Stimulated activated CD4-positive, alpha-beta T cell treated with anti-CD3 and anti-CD28 coated beads, Interleukin-12 subunit alpha, Interleukin-12 subunit beta, amount 100 ng/mL, for 24 hours (primary cell): ENCODE measurements around the gene CD96.
"Not testable (repeated sequence)": the region's sequence is repeated elsewhere in the genome, so short reads cannot be mapped to it uniquely, and the experiment has no call there.

ENCODE experiments used
- DNase-seq, 2 experiments: peaks; one replicate each; pipeline ENCODE4 v3.0.0-alpha.2; 2020; ENCODE audit warnings: low read depth in 2 of 2

CD96 gene

GRCh38 chr3:111621535-111621934 lies 79.5 kb downstream of the CD96 start:
- no peak for DNase-seq

GRCh38 chr3:111627092-111627491 lies 85.1 kb downstream of the CD96 start:
- no peak for DNase-seq

- DNase-seq: not testable (repeated sequence)
Measured at GRCh38 chr3:111629018-111629417, 87.0 kb downstream of the CD96 start.

GRCh38 chr3:111630638-111631037 lies 88.6 kb downstream of the CD96 start:
- DNase-seq: not testable (repeated sequence)

GRCh38 chr3:111635403-111635802 lies 93.4 kb downstream of the CD96 start:
- DNase-seq: no peak

GRCh38 chr3:111636366-111636885 lies 94.4 kb downstream of the CD96 start:
- no peak for DNase-seq

- DNase-seq: no peak
Measured at GRCh38 chr3:111639316-111639715, 97.3 kb downstream of the CD96 start.

GRCh38 chr3:111648991-111649579 lies 107.1 kb downstream of the CD96 start:
- no peak for DNase-seq

GRCh38 chr3:111650378-111651275 lies 108.6 kb downstream of the CD96 start:
- DNase-seq: no peak

GRCh38 chr3:111652492-111653180 lies 110.6 kb downstream of the CD96 start:
- no peak for DNase-seq

- no peak for DNase-seq
Measured at GRCh38 chr3:111653766-111654165, 111.8 kb downstream of the CD96 start.

GRCh38 chr3:111662012-111662411 lies 120.0 kb downstream of the CD96 start:
- DNase-seq: no peak

GRCh38 chr3:111662907-111663306 lies 120.9 kb downstream of the CD96 start:
- no peak for DNase-seq

GRCh38 chr3:111666041-111666735 lies 124.2 kb downstream of the CD96 start:
- DNase-seq: no peak

- no peak for DNase-seq
Measured at GRCh38 chr3:111667170-111667569, 125.2 kb downstream of the CD96 start.

- DNase-seq: peak; percentile 32 to 44
Measured at GRCh38 chr3:111667621-111668239, 125.7 kb downstream of the CD96 start.

GRCh38 chr3:111668326-111668725 lies 126.3 kb downstream of the CD96 start:
- no peak for DNase-seq

GRCh38 chr3:111668888-111669488 lies 127.0 kb downstream of the CD96 start:
- no peak for DNase-seq

GRCh38 chr3:111669926-111670630 lies 128.1 kb downstream of the CD96 start:
- no peak for DNase-seq

GRCh38 chr3:111672461-111672860 lies 130.5 kb downstream of the CD96 start:
- not testable (repeated sequence) for DNase-seq
